Measurements from ENCODE around the gene ARSG. TPM values are rescaled to one million over a fixed set of nuclear protein-coding genes. Genes with fewer than 3 reads are reported as not detected.

ARSG gene
- total and polyA plus RNA-seq, 2 of the 13 experiments (the other 11 are each of a cell fraction or from before 2014, with no cell fraction given): 3.7 to 15.2 TPM

DNA sequence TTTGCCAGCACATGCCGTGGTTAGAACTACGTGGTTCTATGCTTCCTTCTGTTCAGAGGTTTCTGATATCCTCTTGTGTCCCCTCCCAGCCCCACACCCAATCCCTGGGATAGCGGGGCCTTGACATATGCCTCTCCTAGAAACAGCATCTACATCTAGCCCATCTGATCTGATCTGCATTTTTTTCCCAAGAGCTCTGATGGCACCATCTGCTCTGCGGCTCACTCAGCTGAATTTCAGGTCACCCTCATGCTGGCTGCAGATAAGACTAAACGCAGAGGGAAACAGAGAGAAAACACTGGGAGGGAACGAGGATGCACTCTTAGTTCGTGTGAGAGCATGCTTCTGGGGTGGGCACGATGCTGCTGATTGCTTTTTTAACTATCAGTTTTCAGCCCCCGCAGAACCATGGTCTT, 155.3 kb downstream of the ARSG start:
- no peak for ATAC-seq
- Histone ChIP-seq H4K20me1 (ENCODE audit: insufficient read depth, low read length) (no peaks in the 10 kb centered on the region), H3K9me3 (ENCODE audit: low read length) (no peaks in the 10 kb centered on the region), H3K9ac (ENCODE audit: insufficient read depth, low read depth, low read length) (no peak overlapping the region), H2AFZ (ENCODE audit: low read length) (no peak overlapping the region), H3K27me3 (ENCODE audit: control insufficient read depth in 1 of 2, insufficient read depth in 2 of 2, low read length in 2 of 2) (no peaks in the 10 kb centered on the region), H3K27ac (ENCODE audit: extremely low read length, insufficient read depth, low read length) (no peak overlapping the region), H3K4me1 (ENCODE audit: insufficient read depth, low read length) (peaks cover 12% of the 10 kb centered on the region), H3K36me3 (replicated peaks in 1 of 2; ENCODE audit: control insufficient read depth in 1 of 2, insufficient read depth in 2 of 2, low read length in 2 of 2) (peaks cover 12 to 48% of the 10 kb centered on the region in 2 experiments), H3K4me2 (ENCODE audit: low read depth, low read length) (no peak overlapping the region), H3K4me3 (replicated peaks in 1 of 3; ENCODE audit: insufficient read depth in 1 of 3, low read depth in 2 of 3, low read length in 3 of 3) (no peak overlapping the region), H3K79me2 (ENCODE audit: insufficient read depth, low read length) (no peaks in the 10 kb centered on the region)
- ChIA-PET CTCF (ENCODE audit: low intra/inter-chr PET ratio, low total read pairs) (no interaction called here), POLR2A (interaction anchor here (0.9 kb wide), 1 partner anchor 9 kb away, joined by 3 read pairs; no protein-coding TSS in a partner anchor)
- TF ChIP-seq ZNF33B (CRISPR knock-in tag; IDR thresholded peaks at IDR 0.05): no peak
- no peak for TF ChIP-seq CEBPG (CRISPR knock-in tag; IDR thresholded peaks at IDR 0.05)
- no peak for TF ChIP-seq GMEB1 (CRISPR knock-in tag; IDR thresholded peaks at IDR 0.05; ENCODE audit: borderline replicate concordance)
- TF ChIP-seq ARNTL (CRISPR knock-in tag; IDR thresholded peaks at IDR 0.05): no peak
- TF ChIP-seq, protein P1, sequence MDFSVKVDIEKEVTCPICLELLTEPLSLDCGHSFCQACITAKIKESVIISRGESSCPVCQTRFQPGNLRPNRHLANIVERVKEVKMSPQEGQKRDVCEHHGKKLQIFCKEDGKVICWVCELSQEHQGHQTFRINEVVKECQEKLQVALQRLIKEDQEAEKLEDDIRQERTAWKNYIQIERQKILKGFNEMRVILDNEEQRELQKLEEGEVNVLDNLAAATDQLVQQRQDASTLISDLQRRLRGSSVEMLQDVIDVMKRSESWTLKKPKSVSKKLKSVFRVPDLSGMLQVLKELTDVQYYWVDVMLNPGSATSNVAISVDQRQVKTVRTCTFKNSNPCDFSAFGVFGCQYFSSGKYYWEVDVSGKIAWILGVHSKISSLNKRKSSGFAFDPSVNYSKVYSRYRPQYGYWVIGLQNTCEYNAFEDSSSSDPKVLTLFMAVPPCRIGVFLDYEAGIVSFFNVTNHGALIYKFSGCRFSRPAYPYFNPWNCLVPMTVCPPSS (IDR thresholded peaks at IDR 0.05): no peak
- TF ChIP-seq ELF1 (CRISPR knock-in tag; IDR thresholded peaks at IDR 0.05): no peak
- TF ChIP-seq REPIN1 (CRISPR knock-in tag; IDR thresholded peaks at IDR 0.05; ENCODE audit: borderline replicate concordance, low read depth): no peak
- TF ChIP-seq ZNF670 (CRISPR knock-in tag; IDR thresholded peaks at IDR 0.05; ENCODE audit: borderline replicate concordance): no peak
- no peak for TF ChIP-seq ZNF282 (IDR thresholded peaks at IDR 0.05; ENCODE audit: partially characterized antibody)
- no peak for TF ChIP-seq PAWR (CRISPR knock-in tag; IDR thresholded peaks at IDR 0.05; ENCODE audit: borderline replicate concordance)
- TF ChIP-seq ZFP62 (CRISPR knock-in tag; IDR thresholded peaks at IDR 0.05): no peak
- no peak for TF ChIP-seq NBN (conservative IDR thresholded peaks at IDR 0.05)
- no peak for TF ChIP-seq ZNF34 (CRISPR knock-in tag; IDR thresholded peaks at IDR 0.05; ENCODE audit: borderline replicate concordance)
- TF ChIP-seq MYPOP (CRISPR knock-in tag; IDR thresholded peaks at IDR 0.05): no peak
- no peak for TF ChIP-seq TARDBP (CRISPR knock-in tag; IDR thresholded peaks at IDR 0.05)
- DNase-seq (ENCODE audit: low spot score): no peak
- WGBS (ENCODE audit: low lambda C conversion rate): 96% methylated on average over 9 of the region's 9 CpGs
- intact Hi-C loops (cut with micrococcal nuclease; ENCODE audit: unreplicated experiment) (no loop called here), in situ Hi-C loops (cut with HindIII; ENCODE audit: extremely low pct_ligation_motif_present, low pct_unique_long_range_greater_than_20kb) (no loop called here)
- BruUV-seq (replicated peaks): no TSS peak
- FAIRE-seq: no peak
